CD4-positive, alpha-beta T cell (primary cell): ENCODE measurements around the gene C19orf25. TPM values are rescaled to one million over a fixed set of nuclear protein-coding genes. Genes with fewer than 3 reads are reported as not detected.

Experiments
- ATAC-seq: fragments of 200-7000 bp; cut with Tn5 transposase; one replicate; pipeline ENCODE4 v1.10.0; 2022; ENCODE audit warnings: mild to moderate bottlenecking; ENCODE audit not compliant: poor library complexity
- CTCF ChIA-PET: fragments of 350-600 bp; sonication (Branson Sonifier 250); formaldehyde crosslinking; loops from one replicate; lab custom pipeline; 2021; ENCODE audit warnings: antibody characterized with exemption, inconsistent platforms; lab: Charles Lee
- POLR2A ChIA-PET: fragments of 350-600 bp; sonication (Branson Sonifier 250); formaldehyde crosslinking; loops from one replicate; lab custom pipeline; 2021; ENCODE audit warnings: antibody characterized with exemption, inconsistent platforms; lab: Charles Lee
- DNase-seq, 14 experiments: peaks; one replicate each; pipeline ENCODE4 v3.0.0-alpha.2; 2013 to 2020; ENCODE audit warnings: mixed read lengths in 2 of 14
- H3K27ac ChIP-seq, 2 donors: one replicate each; pipeline versions ENCODE4 v1.5.1 to v1.7.0; 2013; ENCODE audit warnings: low read length in 2 of 2, low read depth in 1 of 2, mild to moderate bottlenecking in 1 of 2
- H3K27me3 ChIP-seq, 2 experiments: 1 replicate in 1 of 2; 2 replicates in 1 of 2; pipeline versions ENCODE4 v1.6.1 to v1.7.0; 2013; ENCODE audit warnings: low read length in 2 of 2, control low read depth in 1 of 2, mild to moderate bottlenecking in 1 of 2, moderate library complexity in 1 of 2; ENCODE audit not compliant: insufficient read depth in 2 of 2, control insufficient read depth in 1 of 2
- H3K36me3 ChIP-seq: one replicate; pipeline ENCODE4 v1.6.1; 2013; ENCODE audit warnings: low read length, control low read depth; ENCODE audit not compliant: insufficient read depth
- H3K4me1 ChIP-seq: one replicate; pipeline ENCODE4 v1.6.1; 2013; ENCODE audit warnings: low read length, control low read depth; ENCODE audit not compliant: insufficient read depth
- H3K4me3 ChIP-seq: one replicate; pipeline ENCODE4 v1.5.1; 2013; ENCODE audit warnings: mild to moderate bottlenecking, low read length, moderate library complexity
- H3K9me3 ChIP-seq, 2 experiments: 1 replicate in 1 of 2; 2 replicates in 1 of 2; pipeline versions ENCODE4 v1.6.1 to v1.7.0; 2013; ENCODE audit warnings: low read length in 2 of 2, mild to moderate bottlenecking in 2 of 2, control low read depth in 1 of 2, moderate library complexity in 1 of 2; ENCODE audit not compliant: control insufficient read depth in 1 of 2, insufficient read depth in 1 of 2
- H3K27ac Mint-ChIP-seq: one replicate; pipeline ENCODE4 v1.8.0; 2020; ENCODE audit warnings: mixed read lengths
- H3K27me3 Mint-ChIP-seq: one replicate; pipeline ENCODE4 v1.8.0; 2021; ENCODE audit warnings: mixed read lengths
- H3K36me3 Mint-ChIP-seq: one replicate; pipeline ENCODE4 v1.8.0; 2021; ENCODE audit warnings: low read depth, mixed read lengths
- H3K4me1 Mint-ChIP-seq: one replicate; pipeline ENCODE4 v1.8.0; 2021; ENCODE audit warnings: low read depth, mixed read lengths
- H3K4me3 Mint-ChIP-seq: one replicate; pipeline ENCODE4 v1.8.0; 2020; ENCODE audit warnings: mild to moderate bottlenecking, mixed read lengths
- H3K9me3 Mint-ChIP-seq: one replicate; pipeline ENCODE4 v1.8.0; 2020; ENCODE audit warnings: mixed read lengths
- CTCF ChIP-seq: fragments of 200-600 bp; IDR thresholded peaks from one replicate; pipeline ENCODE4 v1.8.0; 2022; ENCODE audit warnings: antibody characterized with exemption, mild to moderate bottlenecking
- intact Hi-C, 2 experiments: fragments of 100-400 bp; cut with DNase I in 1 of 2; cut with micrococcal nuclease in 1 of 2; formaldehyde crosslinking; loops; one replicate each; pipeline versions ENCODE4 v1.15.1 to v1.9.0; 2023 to 2025; cut with DNase I, micrococcal nuclease
- total RNA-seq, 174 experiments: library from RNA in 2 of 174; stranded (reverse) in 2 of 174; gene quantifications; one replicate each; pipeline ENCODE4 v1.2.3 and lab custom pipeline; 2021 to 2026

C19orf25 gene
- total RNA-seq, 2 experiments from 2014 or later, result 14.9 to 15.8 TPM

GRCh38 chr19:1468274-1468820 lies 10.7 kb downstream of the C19orf25 start:
- Mint-ChIP-seq H3K4me3 (peak overlapping the region; percentile 54), H3K27me3 (no peaks in the 10 kb centered on the region), H3K27ac (no peak overlapping the region), H3K9me3 (no peaks in the 10 kb centered on the region), H3K4me1 (peaks cover 11% of the 10 kb centered on the region), H3K36me3 (no peaks in the 10 kb centered on the region)
- Histone ChIP-seq H3K27ac (no peak overlapping the region), H3K9me3 (peaks cover 0 to 16% of the 10 kb centered on the region in 2 experiments), H3K4me1 (peaks cover 67% of the 10 kb centered on the region), H3K27me3 (peaks cover 18 to 29% of the 10 kb centered on the region in 2 experiments), H3K4me3 (peak overlapping the region; percentile 10), H3K36me3 (no peaks in the 10 kb centered on the region)
- DNase-seq, result no peak
- POLR2A ChIA-PET, result interaction anchor here (0.9 to 2.2 kb wide), 4 partner anchors 23 to 60 kb away, joined by 3 to 8 read pairs (median 4); partner anchors contain the start of gene REEP6
- ATAC-seq, result no peak
- TF ChIP-seq CTCF, result no peak
- CTCF ChIA-PET, result no interaction called here
- intact Hi-C loops, result no loop called here

GRCh38 chr19:1467490-1468273 lies 11.3 kb downstream of the C19orf25 start:
- H3K27ac ChIP-seq, result no peak overlapping the region
- H3K4me1 ChIP-seq, result peaks cover 64% of the 10 kb centered on the region
- TF ChIP-seq CTCF, result no peak
- H3K4me3 ChIP-seq, result no peak overlapping the region
- ChIA-PET CTCF (no interaction called here), POLR2A (interaction anchor here (0.8 to 2.2 kb wide), 4 partner anchors 12 to 198 kb away, joined by 3 to 8 read pairs (median 4); partner anchors contain the start of genes CIRBP and REEP6)
- H3K4me3 Mint-ChIP-seq, result no peak overlapping the region
- no peak for ATAC-seq
- no peak overlapping the region for H3K27ac Mint-ChIP-seq
- intact Hi-C loops, result loop anchor here in 1 of 2 experiments (1.0 kb wide), 1 partner anchor 26 kb away; no protein-coding TSS in a partner anchor
- H3K9me3 Mint-ChIP-seq, result no peaks in the 10 kb centered on the region
- peaks cover 6% of the 10 kb centered on the region for H3K4me1 Mint-ChIP-seq
- H3K27me3 Mint-ChIP-seq, result no peaks in the 10 kb centered on the region
- peaks cover 18 to 29% of the 10 kb centered on the region in 2 experiments for H3K27me3 ChIP-seq
- H3K36me3 ChIP-seq, result no peaks in the 10 kb centered on the region
- no peaks in the 10 kb centered on the region for H3K36me3 Mint-ChIP-seq
- H3K9me3 ChIP-seq, result peaks cover 0 to 16% of the 10 kb centered on the region in 2 experiments
- DNase-seq, result no peak

GRCh38 chr19:1467215-1467489 lies 11.9 kb downstream of the C19orf25 start:
- intact Hi-C loops, result loop anchor here in 1 of 2 experiments (1.0 kb wide), 1 partner anchor 26 kb away; no protein-coding TSS in a partner anchor
- ATAC-seq (no peak), DNase-seq (no peak)
- Histone ChIP-seq H3K4me3 (no peak overlapping the region), H3K4me1 (peaks cover 59% of the 10 kb centered on the region), H3K36me3 (no peaks in the 10 kb centered on the region), H3K9me3 (peaks cover 0 to 16% of the 10 kb centered on the region in 2 experiments), H3K27ac (no peak overlapping the region), H3K27me3 (peaks cover 18 to 29% of the 10 kb centered on the region in 2 experiments)
- peaks cover 6% of the 10 kb centered on the region for H3K4me1 Mint-ChIP-seq
- no peak overlapping the region for H3K27ac Mint-ChIP-seq
- no peak for TF ChIP-seq CTCF
- no peaks in the 10 kb centered on the region for H3K9me3 Mint-ChIP-seq
- POLR2A ChIA-PET, result interaction anchor here (0.8 to 1.3 kb wide), 3 partner anchors 9 to 198 kb away, joined by 3 to 4 read pairs (median 3); partner anchors contain the start of gene CIRBP
- CTCF ChIA-PET, result no interaction called here
- H3K27me3 Mint-ChIP-seq, result no peaks in the 10 kb centered on the region
- no peak overlapping the region for H3K4me3 Mint-ChIP-seq
- no peaks in the 10 kb centered on the region for H3K36me3 Mint-ChIP-seq
